H1 (cell line): Measurements from ENCODE around the gene URM1. TPM values are rescaled to one million over a fixed set of nuclear protein-coding genes. Genes with fewer than 3 reads are reported as not detected.

Experiments used
- CBX8 ChIP-seq: fragments of 300-800, 300-1000 bp; sonication (generic); IDR thresholded peaks from 2 replicates; pipeline ENCODE4 v1.7.1; 2016; ENCODE audit warnings: low read depth, low read length, borderline replicate concordance
- CREB1 ChIP-seq: IDR thresholded peaks from 2 replicates; pipeline ENCODE4 v1.6.1; 2012; ENCODE audit warnings: inconsistent platforms
- E2F6 ChIP-seq: IDR thresholded peaks from 2 replicates; pipeline ENCODE4 v1.6.1; 2012; ENCODE audit warnings: inconsistent platforms
- JUN ChIP-seq: IDR thresholded peaks from 2 replicates; pipeline ENCODE4 v1.6.1; 2011; ENCODE audit warnings: low read depth, mild to moderate bottlenecking, improper control_type of control experiment, low read length
- JUND ChIP-seq: IDR thresholded peaks from 2 replicates; pipeline ENCODE4 v1.6.1; 2011; ENCODE audit warnings: mild to moderate bottlenecking, improper control_type of control experiment, low read length
- KDM1A ChIP-seq: fragments of 200-600, 300-600 bp; sonication (generic); IDR thresholded peaks from 2 replicates; pipeline ENCODE4 v1.7.1; 2016; ENCODE audit warnings: mild to moderate bottlenecking, low read length, borderline replicate concordance
- MAX ChIP-seq: IDR thresholded peaks from 2 replicates; pipeline ENCODE4 v1.6.1; 2012; ENCODE audit warnings: inconsistent platforms
- POLR2A ChIP-seq, 2 experiments: IDR thresholded peaks; 1 replicate in 1 of 2; 2 replicates in 1 of 2; pipeline ENCODE4 v1.6.1; 2011; ENCODE audit warnings: low read depth in 2 of 2, low read length in 2 of 2, mild to moderate bottlenecking in 2 of 2; ENCODE audit errors: control extremely low read depth in 1 of 2
- POLR2AphosphoS5 ChIP-seq: IDR thresholded peaks from 2 replicates; pipeline ENCODE4 v1.6.1; 2011; ENCODE audit warnings: low read depth, low read length
- RAD21 ChIP-seq, 2 experiments: IDR thresholded peaks in 1 of 2; conservative IDR thresholded peaks in 1 of 2; 2 replicates each; pipeline ENCODE4 v1.6.1; 2011; ENCODE audit warnings: low read depth in 2 of 2, low read length in 2 of 2, improper control_type of control experiment in 1 of 2, inconsistent platforms in 1 of 2, mild to moderate bottlenecking in 1 of 2, moderate library complexity in 1 of 2
- SAP30 ChIP-seq: fragments of 300-600 bp; sonication (generic); IDR thresholded peaks from 2 replicates; pipeline ENCODE4 v1.7.1; 2012; ENCODE audit warnings: low read length, moderate library complexity, mild to moderate bottlenecking, inconsistent platforms; ENCODE audit not compliant: insufficient read depth, insufficient replicate concordance
- SIN3A ChIP-seq, 2 experiments: IDR thresholded peaks in 1 of 2; conservative IDR thresholded peaks in 1 of 2; 2 replicates each; pipeline ENCODE4 v1.6.1; 2011 to 2012; ENCODE audit warnings: low read length in 2 of 2, improper control_type of control experiment in 1 of 2, low read depth in 1 of 2, mild to moderate bottlenecking in 1 of 2
- SIRT6 ChIP-seq: IDR thresholded peaks from one replicate; pipeline ENCODE4 v1.7.1; 2012; ENCODE audit warnings: low read length, inconsistent platforms
- SIX5 ChIP-seq: IDR thresholded peaks from 2 replicates; pipeline ENCODE4 v1.6.1; 2011; ENCODE audit warnings: mild to moderate bottlenecking, low read depth, low read length
- SP1 ChIP-seq: IDR thresholded peaks from 2 replicates; pipeline ENCODE4 v1.6.1; 2011; ENCODE audit warnings: low read depth, low read length
- SRF ChIP-seq: IDR thresholded peaks from 2 replicates; pipeline ENCODE4 v1.6.1; 2011; ENCODE audit warnings: mild to moderate bottlenecking, low read depth, low read length, moderate library complexity
- TAF1 ChIP-seq: IDR thresholded peaks from 2 replicates; pipeline ENCODE4 v1.6.1; 2011; ENCODE audit warnings: mild to moderate bottlenecking, low read depth, low read length
- TAF7 ChIP-seq: optimal IDR thresholded peaks from 2 replicates; pipeline ENCODE3; 2011; ENCODE audit warnings: low read depth, mild to moderate bottlenecking, inconsistent platforms, low read length, moderate library complexity, borderline replicate concordance
- YY1 ChIP-seq: IDR thresholded peaks from 2 replicates; pipeline ENCODE4 v1.6.1; 2011; ENCODE audit warnings: low read depth, mild to moderate bottlenecking, low read length
- polyA plus RNA-seq, 7 experiments: library from polyadenylated mRNA; depleted of rRNA in 3 of 7; stranded (reverse) in 5 of 7; unstranded in 2 of 7; fragments of >200 nt in 5 of 7; fragments of 200-250 nt in 2 of 7; gene quantifications; 1 replicate in 5 of 7; 2 replicates in 1 of 7; 4 replicates in 1 of 7; pipeline versions ENCODE4 v1.2.1 to v1.2.3, GENCODE V29; 2011 to 2013; ENCODE audit warnings: missing spikeins in 2 of 7, mixed read lengths in 2 of 7
- total RNA-seq: library from RNA; stranded (reverse); fragmentation: NEBNext Ultra II Directional; extraction: Animal tissue kit (Norgen Biotek cat#: 25700); gene quantifications from 2 replicates; pipeline ENCODE4 v1.2.1, GENCODE V29; 2021

Gene URM1
- total and polyA plus RNA-seq, 2 of the 8 experiments (the other 6 are each of a cell fraction or from before 2014, with no cell fraction given): 58.3 to 62.3 TPM

DNA sequence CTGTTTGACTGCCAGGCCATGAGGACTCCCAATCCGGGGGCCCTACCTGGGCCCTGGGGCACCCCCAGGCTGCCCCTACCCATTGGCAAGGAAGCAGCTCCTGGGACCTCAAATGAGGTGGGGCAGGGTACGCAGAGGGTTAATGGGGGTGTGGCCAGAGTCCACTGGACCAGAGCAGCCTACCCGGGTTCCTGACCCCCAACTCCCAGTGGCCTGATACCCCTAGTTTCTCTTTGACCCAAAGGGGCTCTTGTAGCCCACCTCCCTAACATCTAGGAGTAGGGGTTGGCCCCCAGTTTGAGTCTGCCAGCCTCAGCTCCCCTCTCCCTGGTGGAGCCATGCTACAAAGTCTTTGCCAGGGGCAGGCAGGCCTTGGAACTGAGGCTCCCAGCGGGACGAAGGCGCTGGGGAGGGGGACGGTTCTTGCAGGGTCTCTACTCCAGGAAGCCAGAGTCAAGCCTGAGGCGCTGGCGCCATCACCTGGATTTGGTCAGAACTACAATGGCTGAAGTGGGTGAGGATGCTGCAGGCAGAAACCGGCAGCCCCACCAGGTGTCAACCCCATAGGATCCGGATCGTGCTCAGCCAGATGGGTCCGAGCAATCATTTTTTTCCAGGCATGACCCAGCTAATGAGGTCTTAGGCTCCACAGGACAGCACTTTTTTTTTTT lies 41.1 kb downstream of the URM1 start (continued):
- TF ChIP-seq TAF7: no peak
- TF ChIP-seq CBX8: no peak
- TF ChIP-seq SIN3A (conservative IDR thresholded peaks at IDR 0.05 in 1 of 2, IDR thresholded peaks at IDR 0.05 in 1 of 2; ENCODE audit: low read depth in 1 of 2, low read length in 2 of 2): peak; percentile 47 to 55; a peak in 1 of 4 replicates
- TF ChIP-seq KDM1A: no peak
- peak; percentile 100 for TF ChIP-seq RAD21 (IDR thresholded peaks at IDR 0.05 in 1 of 2, conservative IDR thresholded peaks at IDR 0.05 in 1 of 2; ENCODE audit: low read depth in 2 of 2, low read length in 2 of 2)
- no peak for TF ChIP-seq TAF1
- peak; percentile 27; the same call in 1 of the 2 replicates for TF ChIP-seq POLR2AphosphoS5
- TF ChIP-seq CREB1: no peak
- TF ChIP-seq SRF: 0 out of 2 replicates have a peak, but pooled peaks have one; percentile 11
- peak; percentile 33; the same call in 1 of the 2 replicates for TF ChIP-seq MAX
- no peak for TF ChIP-seq JUN
- no peak for TF ChIP-seq SIRT6
- no peak for TF ChIP-seq SAP30
- no peak for TF ChIP-seq JUND
- TF ChIP-seq E2F6: no peak
- TF ChIP-seq YY1: peak; percentile 89; the same call in 1 of the 2 replicates
- TF ChIP-seq SP1: no peak
- no peak for TF ChIP-seq POLR2A (IDR thresholded peaks at IDR 0.05; ENCODE audit: control extremely low read depth in 1 of 2, low read depth in 2 of 2, low read length in 2 of 2)
- no peak for TF ChIP-seq SIX5
